ENCODE data around the gene WRAP73.

- TF ChIP-seq CTCF (IDR thresholded peaks at IDR 0.05) (no peak), POLR2A (IDR thresholded peaks at IDR 0.05) (no peak), EP300 (IDR thresholded peaks at IDR 0.05) (no peak)
These were observed 11.9 kb downstream of the WRAP73 start for GRCh38 chr1:3638027-3638426.
